ENCODE measurements around the gene THTPA.
A peak's percentile ranks its signal among the peaks of the same experiment; 100 is the strongest.

The THTPA gene

GRCh38 chr14:23556700-23557440 lies 799 bp downstream of the THTPA start:
- no peak for DNase-seq

GRCh38 chr14:23557521-23557920 lies 1.4 kb downstream of the THTPA start:
- DNase-seq, result no peak

- no peak for DNase-seq
Observed at GRCh38 chr14:23557946-23558345, 1.9 kb downstream of the THTPA start.

GRCh38 chr14:23558346-23559009 lies 2.4 kb downstream of the THTPA start:
- DNase-seq, result no peak

- no peak for DNase-seq
Observed at GRCh38 chr14:23559010-23559925, 3.2 kb downstream of the THTPA start.

- no peak for DNase-seq
Observed at GRCh38 chr14:23559926-23560520, 4.0 kb downstream of the THTPA start.

GRCh38 chr14:23561259-23561658 lies 5.2 kb downstream of the THTPA start:
- no peak for DNase-seq

GRCh38 chr14:23561873-23562821 lies 6.1 kb downstream of the THTPA start:
- DNase-seq, result no peak

- no peak for DNase-seq
Observed at GRCh38 chr14:23562822-23563472, 6.9 kb downstream of the THTPA start.

GRCh38 chr14:23563473-23564180 lies 7.6 kb downstream of the THTPA start:
- DNase-seq, result no peak

- DNase-seq, result no peak
Observed at GRCh38 chr14:23564181-23564812, 8.2 kb downstream of the THTPA start.

- no peak for DNase-seq
Observed at GRCh38 chr14:23564876-23565275, 8.8 kb downstream of the THTPA start.

- no peak for DNase-seq
Observed at GRCh38 chr14:23565626-23566025, 9.6 kb downstream of the THTPA start.

- DNase-seq, result no peak
Observed at GRCh38 chr14:23566112-23566777, 10.2 kb downstream of the THTPA start.

GRCh38 chr14:23566778-23567185 lies 10.7 kb downstream of the THTPA start:
- no peak for DNase-seq

GRCh38 chr14:23567186-23568020 lies 11.3 kb downstream of the THTPA start, which contains the start of gene AP1G2:
TSS of gene AP1G2 (minus strand) at chr14:23567791. CDS start at chr14:23567314, 477 bp downstream.
- peak; percentile 86 for DNase-seq

- DNase-seq, result no peak
Observed at GRCh38 chr14:23568021-23568599, 12.0 kb downstream of the THTPA start.

All from SHP77 treated with DMSO at 0.1 percent for 48 hours (cell line).